ENCODE data around the gene C1orf159. TPM values are rescaled to one million over a fixed set of nuclear protein-coding genes. Genes with fewer than 3 reads are reported as not detected.
"Not testable (repeated sequence)": the region's sequence is repeated elsewhere in the genome, so short reads cannot be mapped to it uniquely, and the experiment has no call there.

Gene C1orf159
- total and polyA plus RNA-seq, 10 of the 15 experiments (the other 5 are each of a cell fraction or from before 2014, with no cell fraction given) = 0.11 to 23.4 (median 8.0) TPM

DNA sequence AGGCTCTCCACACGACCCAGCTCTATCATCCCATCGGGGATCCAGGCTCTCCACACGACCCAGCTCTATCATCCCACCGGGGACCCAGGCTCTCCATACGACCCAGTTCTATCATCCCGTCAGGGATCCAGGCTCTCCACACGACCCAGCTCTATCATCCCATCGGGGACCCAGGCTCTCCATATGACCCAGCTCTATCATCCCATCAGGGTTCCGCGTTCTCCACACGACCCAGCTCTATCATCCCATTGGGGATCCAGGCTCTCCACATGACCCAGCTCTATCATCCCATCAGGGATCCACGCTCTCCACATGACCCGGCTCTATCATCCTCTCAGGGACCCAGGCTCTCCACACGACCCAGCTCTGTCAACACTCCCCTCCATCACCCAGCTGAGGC is 37.3 kb upstream of the C1orf159 start:
- SMC1A ChIA-PET (ENCODE audit: uncharacterized antibody, unreplicated experiment) = interaction anchor here (0.7 to 1.6 kb wide), 2 partner anchors 23 to 34 kb away, joined by 3 to 4 read pairs; no protein-coding TSS in a partner anchor
- intact Hi-C loops (cut with micrococcal nuclease; ENCODE audit: unreplicated experiment); FAIRE-seq; DNase-seq (ENCODE audit: low read depth, low spot score); H3K27ac ChIP-seq (ENCODE audit: control insufficient read depth, insufficient read depth); POLR2A ChIA-PET; H3K9me3 ChIP-seq (replicated peaks; ENCODE audit: control insufficient read depth, insufficient read depth, low read length); CTCF ChIA-PET; H2AFZ ChIP-seq (ENCODE audit: control insufficient read depth, low read depth, low read length); in situ Hi-C loops (cut with MboI); H3K79me2 ChIP-seq (ENCODE audit: control insufficient read depth, insufficient read depth, low read length); H3K4me2 ChIP-seq (ENCODE audit: control insufficient read depth, insufficient read depth); H3K9ac ChIP-seq (ENCODE audit: control insufficient read depth, insufficient read depth, low read length); H3K4me3 ChIP-seq; BruUV-seq (replicated peaks); H4K20me1 ChIP-seq (ENCODE audit: control insufficient read depth, insufficient read depth); ATAC-seq; RAD21 ChIA-PET (ENCODE audit: unreplicated experiment); H3K27me3 ChIP-seq (replicated peaks in 1 of 2; ENCODE audit: control insufficient read depth in 2 of 2, insufficient read depth in 2 of 2, low read length in 1 of 2); H3K4me1 ChIP-seq (ENCODE audit: control insufficient read depth, insufficient read depth, low read length); H3K36me3 ChIP-seq (ENCODE audit: control insufficient read depth in 2 of 2, insufficient read depth in 2 of 2, low read length in 1 of 2): not testable (repeated sequence)
- 70% methylated on average over 14 of the region's 14 CpGs for WGBS (ENCODE audit: insufficient coverage, insufficient replicate concordance, low lambda C conversion rate, missing lambda C conversion rate)

DNA sequence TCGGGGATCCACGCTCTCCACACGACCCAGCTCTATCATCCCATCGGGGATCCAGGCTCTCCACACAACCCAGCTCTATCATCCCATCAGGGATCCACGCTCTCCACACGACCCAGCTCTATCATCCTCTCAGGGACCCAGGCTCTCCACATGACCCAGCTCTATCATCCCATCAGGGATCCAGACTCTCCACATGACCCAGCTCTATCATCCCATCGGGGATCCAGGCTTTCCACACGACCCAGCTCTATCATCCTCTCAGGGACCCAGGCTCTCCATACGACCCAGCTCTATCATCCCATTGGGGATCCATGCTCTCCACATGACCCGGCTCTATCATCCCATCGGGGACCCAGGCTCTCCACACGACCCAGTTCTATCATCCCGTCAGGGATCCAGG is 36.5 kb upstream of the C1orf159 start:
- H3K4me3 ChIP-seq; ATAC-seq; in situ Hi-C loops (cut with MboI); H3K27me3 ChIP-seq (replicated peaks in 1 of 2; ENCODE audit: control insufficient read depth in 2 of 2, insufficient read depth in 2 of 2, low read length in 1 of 2); H4K20me1 ChIP-seq (ENCODE audit: control insufficient read depth, insufficient read depth); FAIRE-seq; RAD21 ChIA-PET (ENCODE audit: unreplicated experiment); H3K4me2 ChIP-seq (ENCODE audit: control insufficient read depth, insufficient read depth); H3K9me3 ChIP-seq (replicated peaks; ENCODE audit: control insufficient read depth, insufficient read depth, low read length); H3K4me1 ChIP-seq (ENCODE audit: control insufficient read depth, insufficient read depth, low read length); POLR2A ChIA-PET; CTCF ChIA-PET; H3K27ac ChIP-seq (ENCODE audit: control insufficient read depth, insufficient read depth); H3K79me2 ChIP-seq (ENCODE audit: control insufficient read depth, insufficient read depth, low read length); H3K9ac ChIP-seq (ENCODE audit: control insufficient read depth, insufficient read depth, low read length); intact Hi-C loops (cut with micrococcal nuclease; ENCODE audit: unreplicated experiment); BruUV-seq (replicated peaks); H3K36me3 ChIP-seq (ENCODE audit: control insufficient read depth in 2 of 2, insufficient read depth in 2 of 2, low read length in 1 of 2); DNase-seq (ENCODE audit: low read depth, low spot score); H2AFZ ChIP-seq (ENCODE audit: control insufficient read depth, low read depth, low read length): not testable (repeated sequence)
- SMC1A ChIA-PET (ENCODE audit: uncharacterized antibody, unreplicated experiment) = interaction anchor here (1.6 kb wide), 1 partner anchor 22 kb away, joined by 4 read pairs; no protein-coding TSS in a partner anchor
- 62% methylated on average over 13 of the region's 13 CpGs for WGBS (ENCODE audit: insufficient coverage, insufficient replicate concordance, low lambda C conversion rate, missing lambda C conversion rate)

DNA sequence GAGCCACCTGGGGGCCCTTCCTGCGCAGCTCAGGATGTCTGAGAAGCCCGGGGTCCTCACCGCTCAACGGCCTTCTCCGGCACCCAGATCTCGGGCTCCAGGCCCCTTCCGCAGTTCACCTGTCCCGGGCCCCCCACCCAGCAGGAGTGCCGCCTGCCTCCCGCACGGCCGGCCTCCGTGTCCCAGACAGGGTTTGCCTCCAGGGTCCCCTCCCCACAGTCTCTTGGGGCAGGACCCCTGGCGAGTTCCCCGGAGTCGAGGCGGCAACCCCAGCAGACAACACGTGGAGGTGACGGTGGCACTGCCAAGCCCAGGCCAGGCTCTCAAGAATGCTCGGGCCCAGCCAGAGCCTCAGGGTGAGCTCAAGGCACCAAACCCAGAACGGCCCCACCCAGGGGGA is 35.4 kb upstream of the C1orf159 start:
- ATAC-seq (no peak), DNase-seq (ENCODE audit: low read depth, low spot score) (no peak), FAIRE-seq (no peak)
- H3K36me3 ChIP-seq (ENCODE audit: control insufficient read depth in 2 of 2, insufficient read depth in 2 of 2, low read length in 1 of 2) = no peaks in the 10 kb centered on the region
- no peaks in the 10 kb centered on the region for H3K27me3 ChIP-seq (replicated peaks in 1 of 2; ENCODE audit: control insufficient read depth in 2 of 2, insufficient read depth in 2 of 2, low read length in 1 of 2)
- H3K4me1 ChIP-seq (ENCODE audit: control insufficient read depth, insufficient read depth, low read length) = no peaks in the 10 kb centered on the region; the same call in 1 of the 2 replicates
- POLR2A ChIA-PET = no interaction called here
- RAD21 ChIA-PET (ENCODE audit: unreplicated experiment) = no interaction called here
- no peaks in the 10 kb centered on the region for H4K20me1 ChIP-seq (ENCODE audit: control insufficient read depth, insufficient read depth)
- no peaks in the 10 kb centered on the region; the same call in 2 of the 3 replicates for H3K9me3 ChIP-seq (replicated peaks; ENCODE audit: control insufficient read depth, insufficient read depth, low read length)
- no peak for TF ChIP-seq EZH2 (IDR thresholded peaks at IDR 0.05; ENCODE audit: borderline replicate concordance, control insufficient read depth, low read depth, low read length)
- no peaks in the 10 kb centered on the region for H3K79me2 ChIP-seq (ENCODE audit: control insufficient read depth, insufficient read depth, low read length)
- in situ Hi-C loops (cut with MboI) = no loop called here
- SMC1A ChIA-PET (ENCODE audit: uncharacterized antibody, unreplicated experiment) = no interaction called here
- H3K4me2 ChIP-seq (ENCODE audit: control insufficient read depth, insufficient read depth) = no peak overlapping the region
- CTCF ChIA-PET = no interaction called here
- H3K27ac ChIP-seq (ENCODE audit: control insufficient read depth, insufficient read depth) = no peak overlapping the region
- H2AFZ ChIP-seq (ENCODE audit: control insufficient read depth, low read depth, low read length) = no peak overlapping the region
- no peak overlapping the region for H3K9ac ChIP-seq (ENCODE audit: control insufficient read depth, insufficient read depth, low read length)
- no peak overlapping the region for H3K4me3 ChIP-seq
- WGBS (ENCODE audit: insufficient coverage, insufficient replicate concordance, low lambda C conversion rate, missing lambda C conversion rate) = 84% methylated on average over 19 of the region's 21 CpGs
- intact Hi-C loops (cut with micrococcal nuclease; ENCODE audit: unreplicated experiment) = no loop called here
- no TSS peak for BruUV-seq (replicated peaks)

All from GM12878 (cell line).